GM21367 (cell line): ENCODE results near the gene TSLP.

ENCODE experiments used
- ATAC-seq: cut with Tn5 transposase; IDR thresholded peaks from one replicate; pipeline ENCODE4 v1.9.1; 2021; ENCODE audit not compliant: unreplicated experiment

The TSLP gene

DNA sequence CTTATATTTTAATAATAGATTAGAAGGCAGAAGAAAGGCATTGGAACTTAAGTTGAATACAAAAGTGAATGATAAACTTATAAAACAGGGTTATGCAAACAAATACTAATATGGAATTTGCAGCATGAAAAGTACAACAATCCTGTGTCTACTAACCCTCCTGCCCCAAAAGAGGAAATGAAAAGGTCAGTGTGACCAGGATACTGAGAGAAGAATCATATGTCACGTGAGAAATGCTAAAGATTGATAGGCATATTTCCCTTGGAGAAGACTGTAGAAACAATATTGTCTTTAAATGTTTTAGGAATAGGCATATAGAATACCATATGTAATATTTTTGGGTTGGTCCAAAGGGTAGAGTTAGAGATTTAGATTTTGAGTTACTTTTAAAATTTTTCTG is 24.5 kb downstream of the TSLP start:
- ATAC-seq: no peak

DNA sequence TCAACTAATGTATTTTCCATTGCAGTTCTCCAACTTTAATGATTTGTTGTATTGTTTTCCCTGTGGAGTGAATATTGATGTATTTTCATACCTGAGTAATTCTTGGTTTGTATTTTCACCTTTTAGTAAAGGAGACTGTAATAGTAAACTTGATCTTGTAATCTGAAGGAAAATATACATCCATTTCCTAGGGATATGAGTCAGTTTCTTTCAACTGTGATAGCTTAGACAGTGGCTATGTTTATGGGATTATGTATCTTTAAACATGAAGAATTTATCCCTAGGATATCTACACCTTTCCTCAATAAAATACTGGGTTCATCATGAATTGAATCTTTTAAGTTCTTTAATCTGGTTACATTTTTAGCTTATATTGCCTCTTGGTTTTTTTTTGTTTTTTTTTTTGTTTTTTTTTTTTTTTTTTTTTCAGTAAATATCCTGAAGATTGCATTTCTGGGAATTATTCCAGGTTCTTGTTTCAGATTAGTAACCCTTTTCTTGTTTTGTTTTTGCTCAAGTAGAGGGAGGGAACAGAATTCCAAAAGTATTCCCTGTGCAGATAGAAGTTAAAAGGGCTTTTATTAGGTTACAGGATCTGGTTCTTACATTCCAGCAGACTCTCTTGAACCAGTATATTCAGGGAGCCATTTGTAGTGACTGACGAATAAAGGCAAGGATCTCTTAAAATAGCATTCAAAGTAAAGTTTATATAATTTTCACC is 27.7 kb downstream of the TSLP start:
- no peak for ATAC-seq

GRCh38 chr5:111106320-111106948 is 34.9 kb downstream of the TSLP start:
- ATAC-seq: no peak

- no peak for ATAC-seq
Measured at GRCh38 chr5:111107371-111107770, 35.9 kb downstream of the TSLP start.

DNA sequence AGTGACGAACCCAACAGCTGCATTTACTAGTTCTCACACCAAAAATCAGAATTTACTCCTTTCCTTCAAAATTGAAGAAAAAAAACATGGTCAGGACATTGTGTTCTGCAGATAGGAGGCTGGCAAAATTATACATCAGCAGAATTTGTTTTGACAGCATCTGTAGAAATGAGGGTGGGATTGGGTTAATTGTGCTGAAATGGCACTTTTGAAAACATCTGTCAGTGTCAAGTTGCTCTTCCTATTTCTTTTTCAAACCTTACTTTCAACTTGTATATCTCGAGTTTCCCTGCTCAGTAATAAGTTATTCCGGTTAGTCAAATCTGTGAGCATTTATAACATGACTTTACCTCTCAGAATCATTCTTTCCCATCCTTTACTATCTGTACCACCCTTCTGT is 40.4 kb downstream of the TSLP start:
- ATAC-seq: no peak

GRCh38 chr5:111113678-111114077 is 42.2 kb downstream of the TSLP start:
- no peak for ATAC-seq

DNA sequence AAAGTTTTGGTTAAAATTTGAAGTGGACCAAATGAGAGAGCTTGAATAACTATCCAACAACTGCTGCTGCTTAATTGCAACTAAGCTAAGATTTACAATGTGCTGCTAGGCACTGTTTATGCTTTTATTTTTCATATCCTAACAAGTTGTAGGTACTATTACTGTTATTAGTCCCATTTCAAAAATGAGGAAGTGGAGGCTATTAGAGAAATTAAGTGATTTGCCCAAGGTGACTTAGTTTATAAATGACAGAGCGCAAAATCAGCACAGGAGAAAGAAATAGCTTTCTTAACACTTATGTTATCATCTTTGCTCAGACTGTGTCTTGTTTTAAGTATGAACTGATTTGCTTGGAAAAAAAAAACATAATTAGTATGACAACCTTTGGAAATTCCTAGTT is 43.7 kb downstream of the TSLP start:
- ATAC-seq: no peak

- ATAC-seq: no peak
Measured at GRCh38 chr5:111116550-111116949, 45.0 kb downstream of the TSLP start.

DNA sequence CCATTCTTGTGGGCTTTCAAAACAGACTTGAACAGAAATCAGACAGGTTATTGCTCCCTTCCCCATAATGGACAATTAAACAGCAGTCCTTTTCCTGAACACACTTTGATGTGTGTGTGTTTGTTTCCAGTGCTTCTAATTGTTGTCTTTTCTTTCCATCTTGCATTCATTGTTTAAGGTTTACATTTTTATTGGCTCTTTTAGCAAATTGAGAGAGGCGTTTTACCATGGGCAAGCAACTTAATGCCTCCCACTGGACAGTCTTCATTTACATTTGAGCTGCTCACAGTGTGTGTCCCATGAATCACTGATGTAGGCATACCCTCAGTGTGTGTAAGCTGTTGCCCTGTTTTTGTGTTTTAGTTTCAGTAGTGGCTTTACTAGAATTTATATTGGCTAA is 45.6 kb downstream of the TSLP start:
- ATAC-seq: no peak

DNA sequence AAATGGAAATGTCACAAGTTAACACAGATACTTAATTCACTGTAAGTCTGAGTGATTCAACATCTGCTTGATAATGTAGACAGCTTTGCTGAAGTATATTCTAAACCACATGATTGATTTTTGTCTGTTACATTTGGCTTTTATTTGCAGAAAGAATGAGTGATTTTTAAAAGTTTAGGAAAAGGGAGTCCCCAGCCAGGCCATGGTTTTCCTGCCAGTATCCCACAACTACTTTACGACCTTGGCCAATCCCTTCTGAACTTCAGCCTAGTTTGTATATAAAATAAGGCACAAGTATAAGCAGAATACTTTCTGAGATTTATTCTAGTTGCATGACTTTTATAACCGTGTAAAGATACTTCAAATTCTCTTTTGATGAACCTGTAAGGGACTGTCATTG is 47.7 kb downstream of the TSLP start:
- no peak for ATAC-seq

DNA sequence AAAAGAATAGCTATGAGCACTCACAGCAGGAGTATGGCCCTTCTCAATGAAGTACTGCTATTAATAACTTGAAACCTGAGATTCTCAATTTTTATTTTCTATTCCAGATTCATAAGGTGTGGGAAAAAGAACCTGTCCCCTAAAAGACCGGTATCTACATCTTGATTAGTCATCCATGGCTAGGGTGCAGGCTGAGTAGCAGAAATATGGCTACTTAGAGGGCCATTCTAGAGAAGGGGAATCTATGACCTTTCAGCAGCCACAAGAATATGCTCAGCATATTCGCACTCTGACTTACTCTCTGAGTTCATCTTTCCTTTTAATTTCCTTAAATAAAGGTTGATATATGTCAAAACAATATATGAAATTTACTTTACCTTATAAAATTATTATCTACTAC is 48.3 kb downstream of the TSLP start:
- peak; percentile 49 for ATAC-seq

DNA sequence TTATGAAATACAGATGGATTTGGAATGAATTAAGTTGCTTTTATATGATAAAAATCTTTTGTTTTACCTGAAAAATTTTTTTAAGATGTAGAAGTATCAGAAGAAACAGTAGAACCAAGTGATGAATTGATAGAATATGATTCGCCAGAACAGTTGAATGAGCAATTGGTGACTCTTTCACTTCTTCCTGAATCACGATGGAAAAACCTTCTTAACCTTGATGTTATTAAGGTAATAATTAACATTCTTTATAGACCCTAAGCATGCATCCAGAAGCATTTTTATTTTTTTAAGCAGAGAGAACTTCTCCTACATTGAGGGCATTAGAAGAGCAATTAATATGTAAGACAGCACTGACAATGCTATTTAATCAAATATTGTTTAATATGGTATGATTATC is 49.4 kb downstream of the TSLP start:
- ATAC-seq: no peak

DNA sequence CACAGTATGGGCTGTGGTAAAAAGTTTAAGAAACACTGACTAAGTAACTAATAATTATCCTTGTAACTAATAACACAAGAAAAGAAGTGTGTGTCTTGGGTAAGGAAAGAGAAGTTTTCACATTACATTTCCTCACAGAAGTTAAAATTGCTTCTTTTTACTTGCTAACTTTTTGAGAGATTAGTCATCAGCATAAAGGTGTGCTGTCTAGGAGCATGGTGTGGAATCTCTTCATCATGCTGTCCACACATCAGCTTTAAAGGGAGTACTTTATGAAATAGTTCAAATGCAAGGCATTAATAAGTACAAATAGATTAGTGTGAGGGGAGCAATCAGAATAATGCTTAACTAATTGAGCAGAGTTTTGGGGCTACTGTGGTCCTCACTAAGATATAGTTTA is 50.4 kb downstream of the TSLP start:
- no peak for ATAC-seq

- no peak for ATAC-seq
Measured at GRCh38 chr5:111122398-111122797, 50.9 kb downstream of the TSLP start.

DNA sequence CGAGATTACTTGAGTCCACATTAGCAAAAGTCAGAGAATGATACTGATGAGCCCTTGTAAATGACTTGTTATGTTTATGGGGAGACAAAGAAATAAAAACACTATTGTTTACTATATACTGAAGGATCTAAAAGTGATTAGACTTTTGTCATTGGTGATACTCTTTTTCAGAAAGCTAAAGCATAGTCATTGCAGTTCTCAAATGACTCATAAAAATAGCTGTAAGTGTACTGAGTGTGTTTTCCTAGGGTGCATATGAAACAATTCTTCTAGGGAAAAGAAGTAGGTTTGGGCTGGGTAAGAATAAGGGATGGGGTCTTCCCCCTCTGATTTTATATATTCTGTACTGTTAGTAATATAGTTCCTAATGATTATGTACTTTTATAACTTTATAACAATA is 53.3 kb downstream of the TSLP start:
- ATAC-seq: no peak

DNA sequence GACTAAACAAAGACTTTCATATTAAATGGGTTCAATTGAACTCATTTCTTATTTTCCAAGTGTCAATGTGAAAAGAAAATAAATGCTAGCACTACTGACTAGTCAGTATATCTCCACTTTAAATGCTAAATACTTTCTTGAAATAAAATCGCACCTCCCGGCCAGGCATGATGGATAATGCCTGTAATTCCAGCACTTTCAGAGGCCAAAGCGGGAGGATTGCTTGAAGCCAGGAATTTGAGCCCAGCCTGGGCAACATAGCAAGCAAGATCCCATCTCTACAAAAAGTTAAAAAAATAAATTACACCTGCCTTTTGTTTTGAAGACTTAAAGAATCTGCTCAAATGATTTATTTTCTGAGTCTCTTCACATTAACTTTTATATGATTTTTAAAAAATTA is 55.4 kb downstream of the TSLP start:
- no peak for ATAC-seq
